OCI-M2 (cell line): ENCODE data around the gene GNG7.

ENCODE experiments used
- DNase-seq: peaks from one replicate; lab custom pipeline; 2025; ENCODE audit not compliant: unreplicated experiment; lab: John Stamatoyannopoulos, UW

Gene GNG7

DNA sequence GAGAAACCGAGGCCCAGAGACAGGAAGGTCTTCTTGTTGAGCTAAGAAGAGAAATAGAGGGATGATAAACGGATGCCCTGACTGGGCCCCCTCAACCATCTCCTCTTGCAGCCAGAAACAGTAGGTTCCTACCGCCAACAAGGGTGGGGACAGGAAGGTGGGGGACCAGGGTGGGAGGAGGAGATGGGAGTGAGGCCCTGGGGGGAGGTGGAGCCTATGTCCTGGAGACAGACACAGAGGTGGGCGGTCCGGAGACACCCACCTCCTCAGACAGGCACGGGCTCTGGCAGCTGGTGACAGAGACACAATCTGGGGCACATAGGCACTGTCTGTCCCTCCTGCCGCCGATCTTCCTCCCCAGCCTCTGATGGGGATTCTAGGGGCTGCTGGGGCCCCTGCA is 209.6 kb downstream of the GNG7 start:
- DNase-seq, result no peak

DNA sequence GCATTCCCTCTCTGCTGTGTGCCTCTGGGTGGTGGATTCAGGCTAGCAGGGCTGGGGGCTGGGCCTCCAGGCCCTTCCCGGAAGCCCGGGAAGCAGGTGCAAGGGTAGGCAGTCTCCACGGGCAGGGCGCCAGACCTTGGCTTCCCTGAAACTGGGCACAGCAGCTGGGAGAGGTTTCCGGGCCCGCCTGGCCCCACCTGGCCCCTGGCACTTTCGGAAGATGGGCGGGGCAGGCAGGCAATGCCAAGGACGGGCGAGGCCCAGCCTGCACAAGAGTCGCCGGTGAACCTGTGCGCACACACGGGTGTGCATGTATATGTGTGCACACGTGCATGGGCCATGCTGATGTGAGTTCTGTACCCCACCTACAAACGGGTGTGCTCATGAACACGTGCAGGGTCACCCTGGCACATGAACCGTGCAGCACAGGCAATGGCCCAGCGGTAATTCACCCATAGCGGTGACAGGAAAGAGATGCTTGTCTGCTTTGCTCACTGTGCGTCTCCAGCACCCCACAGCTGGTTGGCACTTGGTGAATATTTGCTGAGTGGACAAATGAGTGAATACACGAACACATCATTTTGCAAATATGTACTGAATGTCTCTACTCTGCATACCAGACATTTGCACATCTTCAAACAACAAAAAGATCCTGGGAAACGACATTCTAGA is 211.2 kb downstream of the GNG7 start:
- DNase-seq, result no peak

DNA sequence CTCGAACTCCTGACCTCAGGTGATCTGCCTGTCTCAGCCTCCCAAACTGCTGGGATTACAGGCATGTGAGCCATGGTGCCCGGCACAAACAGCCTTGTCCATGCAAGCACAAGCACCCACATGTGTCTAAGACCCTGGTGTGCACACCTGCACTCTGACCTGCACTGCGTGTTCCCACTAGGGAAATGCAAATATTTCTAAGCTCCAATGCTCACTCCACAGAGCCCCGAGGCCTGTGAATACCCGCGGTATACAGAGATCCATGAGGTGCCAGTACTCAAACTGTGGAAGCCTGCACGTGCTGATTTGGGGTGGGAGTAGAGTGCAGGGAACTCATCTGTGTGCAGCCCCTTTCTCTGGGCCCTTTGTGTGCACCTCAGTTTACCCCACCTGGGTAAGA is 211.8 kb downstream of the GNG7 start:
- no peak for DNase-seq

DNA sequence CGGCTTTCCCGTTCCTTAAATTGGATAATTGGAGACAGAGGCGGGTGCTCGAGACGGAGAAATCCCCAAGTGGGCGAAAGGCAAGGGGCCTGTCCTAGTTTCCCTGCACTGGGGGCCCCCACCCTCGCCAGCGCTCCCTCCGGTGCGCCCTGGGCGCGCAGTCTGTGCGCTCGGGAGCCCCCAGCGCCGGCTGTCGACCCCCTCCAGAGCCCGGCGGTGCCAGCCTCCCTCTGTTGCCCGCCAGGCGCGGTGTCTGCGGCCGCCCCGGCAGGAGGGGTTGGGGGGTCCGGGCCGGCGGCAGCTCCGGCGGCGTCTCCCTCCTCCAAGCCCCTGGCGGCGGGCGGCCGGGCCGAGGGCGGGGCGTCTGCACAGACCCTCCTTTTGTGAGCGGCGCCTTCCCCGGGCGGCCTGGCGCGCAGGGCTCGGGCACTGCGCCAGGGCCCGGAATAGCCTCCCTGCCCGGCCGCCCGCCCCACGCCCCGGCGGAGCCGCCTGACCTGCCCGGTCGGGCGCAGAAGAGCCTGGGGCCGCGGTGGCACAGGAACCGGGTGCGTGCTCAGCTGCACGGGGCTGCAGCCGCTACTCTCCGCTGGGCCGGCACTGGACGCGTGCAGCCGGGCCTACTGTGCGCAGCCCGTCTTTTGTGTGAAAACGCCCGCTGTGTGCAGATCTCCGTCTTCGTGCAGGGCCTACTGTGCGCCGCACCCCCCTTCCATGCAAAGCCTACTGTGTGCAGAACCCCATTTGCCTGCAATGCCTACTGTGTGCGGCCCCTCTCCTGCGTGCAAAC is 213.4 kb downstream of the GNG7 start:
- no peak for DNase-seq

DNA sequence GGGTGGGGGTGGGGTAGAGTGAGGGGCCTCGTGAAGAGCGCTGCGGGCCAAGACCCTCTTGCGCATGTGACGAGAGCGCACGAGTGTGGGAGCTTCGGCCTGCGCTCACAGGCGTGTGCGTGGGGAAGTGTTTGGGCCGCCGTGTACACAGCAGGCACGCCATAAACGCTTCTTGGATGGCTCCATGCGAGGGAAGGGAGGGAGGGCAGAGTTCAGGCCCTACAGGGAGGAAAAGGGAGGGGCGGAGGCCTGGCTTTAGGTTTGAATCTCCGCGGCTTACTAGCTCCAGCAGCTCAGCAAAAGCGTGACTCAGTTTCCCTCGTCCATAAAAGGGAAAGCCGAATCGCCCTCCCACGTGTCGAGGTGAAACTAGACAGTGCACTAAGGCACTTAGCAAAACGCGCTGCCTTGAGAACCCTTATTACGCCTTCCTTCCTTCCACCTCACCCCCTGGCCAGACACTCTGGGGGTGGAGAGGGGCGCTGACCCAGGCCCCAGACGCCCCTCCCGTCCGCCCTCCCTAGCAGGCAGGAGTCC is 214.0 kb downstream of the GNG7 start:
- no peak for DNase-seq

DNA sequence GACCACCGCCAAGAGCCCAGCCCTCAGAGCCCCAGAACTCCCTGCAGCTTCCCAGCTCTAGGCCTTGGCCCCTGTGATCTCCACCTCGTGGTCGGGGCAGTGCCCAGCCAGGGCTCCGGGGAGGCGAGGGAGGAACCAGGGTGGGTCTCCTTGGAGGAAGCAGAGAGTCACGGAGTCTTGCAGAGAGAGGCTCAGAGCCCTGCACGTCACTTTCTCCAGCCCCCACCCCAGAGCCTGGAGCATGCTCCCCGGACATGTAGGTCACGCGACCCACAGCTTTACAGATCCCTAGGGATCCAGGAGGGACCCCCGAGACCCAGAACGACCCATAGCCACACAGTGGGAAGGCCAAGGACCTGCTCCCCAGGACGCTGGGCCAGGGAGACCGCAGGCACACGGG is 214.7 kb downstream of the GNG7 start:
- DNase-seq, result no peak

DNA sequence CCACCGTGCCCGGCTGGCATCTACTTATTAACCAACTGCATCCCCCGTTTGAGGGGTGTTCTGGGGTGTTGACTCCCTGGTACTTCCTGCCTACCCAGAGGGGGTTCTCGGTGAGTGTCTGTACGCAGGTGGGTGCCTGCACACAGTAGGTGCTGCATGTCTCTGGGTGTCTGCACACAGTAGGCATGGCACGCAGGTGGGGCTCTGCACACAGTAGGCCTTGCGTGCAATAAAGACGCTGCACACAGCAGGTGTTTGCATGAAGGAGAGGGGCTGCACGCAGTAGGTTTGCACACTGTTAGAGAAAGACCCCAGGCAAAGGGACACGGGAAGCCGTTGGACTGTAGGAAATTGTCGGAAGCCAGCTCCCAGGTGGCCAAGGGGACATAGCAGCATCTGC is 215.4 kb downstream of the GNG7 start:
- DNase-seq, result no peak

DNA sequence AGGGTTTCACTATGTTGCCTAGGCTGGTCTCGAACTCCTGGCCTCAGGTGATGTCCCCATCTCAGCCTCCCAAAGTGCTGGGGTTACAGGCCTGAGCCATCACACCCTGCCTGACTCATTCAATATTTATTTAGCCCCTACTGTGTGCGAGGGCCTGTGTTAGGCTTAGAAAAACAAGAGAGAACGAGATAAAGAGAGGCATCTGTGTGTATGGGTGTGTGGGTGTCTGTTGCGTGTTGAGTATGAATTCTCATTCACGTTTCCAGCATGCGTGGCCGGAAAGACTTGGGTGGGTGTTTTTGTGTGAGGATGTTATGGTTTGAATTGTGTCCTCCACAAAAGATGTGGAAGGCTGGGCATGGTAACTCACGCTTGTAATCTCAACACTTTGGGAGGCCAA is 217.1 kb downstream of the GNG7 start:
- no peak for DNase-seq

- DNase-seq, result no peak
Observed at GRCh38 chr19:2484178-2484937, 218.1 kb downstream of the GNG7 start.

- no peak for DNase-seq
Observed at GRCh38 chr19:2483484-2484151, 218.9 kb downstream of the GNG7 start.

- no peak for DNase-seq
Observed at GRCh38 chr19:2483084-2483483, 219.4 kb downstream of the GNG7 start.

GRCh38 chr19:2482354-2483038 is 220.0 kb downstream of the GNG7 start:
- DNase-seq, result no peak

- no peak for DNase-seq
Observed at GRCh38 chr19:2481466-2481865, 221.0 kb downstream of the GNG7 start.

- DNase-seq, result no peak
Observed at GRCh38 chr19:2479556-2480194, 222.8 kb downstream of the GNG7 start.

- DNase-seq, result no peak
Observed at GRCh38 chr19:2478756-2479555, 223.5 kb downstream of the GNG7 start.

DNA sequence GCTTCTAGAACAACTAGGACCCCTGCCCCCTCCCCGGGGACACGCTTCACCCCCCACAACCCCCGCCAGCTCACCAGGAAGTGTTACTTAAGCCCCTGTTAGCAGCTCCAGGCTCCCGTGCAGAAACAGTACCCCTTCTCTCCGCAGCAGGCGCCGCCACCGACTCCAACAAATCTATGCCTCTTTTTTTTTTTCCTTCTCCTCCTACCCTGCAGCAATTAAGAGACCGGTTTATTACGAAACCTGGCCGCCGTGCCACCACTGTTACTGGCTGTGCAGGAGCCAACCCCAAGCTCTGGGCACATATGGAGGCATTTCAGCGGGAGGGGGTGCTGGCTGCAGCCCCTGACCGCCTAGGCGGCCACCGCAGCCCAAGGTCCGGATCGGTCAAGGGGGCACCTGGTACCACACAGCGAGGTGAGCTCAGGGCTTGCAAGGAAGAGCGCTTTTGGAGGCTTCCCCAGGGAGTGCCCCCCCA is 224.2 kb downstream of the GNG7 start:
- DNase-seq, result no peak

DNA sequence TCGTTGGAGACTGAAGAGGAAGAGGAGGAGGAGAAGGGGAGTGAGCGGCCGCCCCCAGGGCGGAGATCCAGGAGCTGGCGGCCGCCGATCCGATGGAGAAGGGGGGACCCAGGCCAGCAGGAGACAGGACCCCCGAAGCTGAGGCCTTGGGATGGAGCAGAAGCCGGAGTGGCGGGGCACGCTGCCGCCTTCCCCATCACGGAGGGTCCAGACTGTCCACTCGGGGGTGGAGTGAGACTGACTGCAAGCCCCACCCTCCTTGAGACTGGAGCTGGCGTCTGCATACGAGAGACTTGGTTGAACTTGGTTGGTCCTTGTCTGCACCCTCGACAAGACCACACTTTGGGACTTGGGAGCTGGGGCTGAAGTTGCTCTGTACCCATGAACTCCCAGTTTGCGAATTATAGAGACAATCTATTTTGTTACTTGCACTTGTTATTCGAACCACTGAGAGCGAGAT is 224.7 kb downstream of the GNG7 start:
- no peak for DNase-seq

GRCh38 chr19:2477141-2477710 is 225.3 kb downstream of the GNG7 start:
- DNase-seq, result no peak
